Measurements from ENCODE around the gene SPRYD4.

GRCh38 chr12:56520506-56520905 lies 52.1 kb downstream of the SPRYD4 start:
- TF ChIP-seq GLIS3 (CRISPR knock-in tag; IDR thresholded peaks at IDR 0.05) (no peak), ZFP30 (CRISPR knock-in tag; IDR thresholded peaks at IDR 0.05) (no peak), TCF4 (CRISPR knock-in tag; IDR thresholded peaks at IDR 0.05; ENCODE audit: borderline replicate concordance) (no peak), OSR1 (CRISPR knock-in tag; IDR thresholded peaks at IDR 0.05) (no peak), ZFP3 (CRISPR knock-in tag; IDR thresholded peaks at IDR 0.05) (no peak), POU6F1 (CRISPR knock-in tag; IDR thresholded peaks at IDR 0.05; ENCODE audit: borderline replicate concordance, low read depth) (no peak), TOX (CRISPR knock-in tag; IDR thresholded peaks at IDR 0.05; ENCODE audit: borderline replicate concordance) (no peak), ARNTL (CRISPR knock-in tag; IDR thresholded peaks at IDR 0.05; ENCODE audit: borderline replicate concordance, low read depth) (no peak), CSDC2 (CRISPR knock-in tag; IDR thresholded peaks at IDR 0.05) (no peak), RARB (CRISPR knock-in tag; IDR thresholded peaks at IDR 0.05) (no peak), ESRRG (CRISPR knock-in tag; IDR thresholded peaks at IDR 0.05) (no peak)
- TF ChIP-seq, protein P1, sequence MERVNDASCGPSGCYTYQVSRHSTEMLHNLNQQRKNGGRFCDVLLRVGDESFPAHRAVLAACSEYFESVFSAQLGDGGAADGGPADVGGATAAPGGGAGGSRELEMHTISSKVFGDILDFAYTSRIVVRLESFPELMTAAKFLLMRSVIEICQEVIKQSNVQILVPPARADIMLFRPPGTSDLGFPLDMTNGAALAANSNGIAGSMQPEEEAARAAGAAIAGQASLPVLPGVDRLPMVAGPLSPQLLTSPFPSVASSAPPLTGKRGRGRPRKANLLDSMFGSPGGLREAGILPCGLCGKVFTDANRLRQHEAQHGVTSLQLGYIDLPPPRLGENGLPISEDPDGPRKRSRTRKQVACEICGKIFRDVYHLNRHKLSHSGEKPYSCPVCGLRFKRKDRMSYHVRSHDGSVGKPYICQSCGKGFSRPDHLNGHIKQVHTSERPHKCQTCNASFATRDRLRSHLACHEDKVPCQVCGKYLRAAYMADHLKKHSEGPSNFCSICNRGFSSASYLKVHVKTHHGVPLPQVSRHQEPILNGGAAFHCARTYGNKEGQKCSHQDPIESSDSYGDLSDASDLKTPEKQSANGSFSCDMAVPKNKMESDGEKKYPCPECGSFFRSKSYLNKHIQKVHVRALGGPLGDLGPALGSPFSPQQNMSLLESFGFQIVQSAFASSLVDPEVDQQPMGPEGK (CRISPR knock-in tag; IDR thresholded peaks at IDR 0.05; ENCODE audit: borderline replicate concordance) = no peak
- TF ChIP-seq, protein P2, sequence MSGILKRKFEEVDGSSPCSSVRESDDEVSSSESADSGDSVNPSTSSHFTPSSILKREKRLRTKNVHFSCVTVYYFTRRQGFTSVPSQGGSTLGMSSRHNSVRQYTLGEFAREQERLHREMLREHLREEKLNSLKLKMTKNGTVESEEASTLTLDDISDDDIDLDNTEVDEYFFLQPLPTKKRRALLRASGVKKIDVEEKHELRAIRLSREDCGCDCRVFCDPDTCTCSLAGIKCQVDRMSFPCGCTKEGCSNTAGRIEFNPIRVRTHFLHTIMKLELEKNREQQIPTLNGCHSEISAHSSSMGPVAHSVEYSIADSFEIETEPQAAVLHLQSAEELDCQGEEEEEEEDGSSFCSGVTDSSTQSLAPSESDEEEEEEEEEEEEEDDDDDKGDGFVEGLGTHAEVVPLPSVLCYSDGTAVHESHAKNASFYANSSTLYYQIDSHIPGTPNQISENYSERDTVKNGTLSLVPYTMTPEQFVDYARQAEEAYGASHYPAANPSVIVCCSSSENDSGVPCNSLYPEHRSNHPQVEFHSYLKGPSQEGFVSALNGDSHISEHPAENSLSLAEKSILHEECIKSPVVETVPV (CRISPR knock-in tag; IDR thresholded peaks at IDR 0.05) = no peak
- TF ChIP-seq, protein P3, sequence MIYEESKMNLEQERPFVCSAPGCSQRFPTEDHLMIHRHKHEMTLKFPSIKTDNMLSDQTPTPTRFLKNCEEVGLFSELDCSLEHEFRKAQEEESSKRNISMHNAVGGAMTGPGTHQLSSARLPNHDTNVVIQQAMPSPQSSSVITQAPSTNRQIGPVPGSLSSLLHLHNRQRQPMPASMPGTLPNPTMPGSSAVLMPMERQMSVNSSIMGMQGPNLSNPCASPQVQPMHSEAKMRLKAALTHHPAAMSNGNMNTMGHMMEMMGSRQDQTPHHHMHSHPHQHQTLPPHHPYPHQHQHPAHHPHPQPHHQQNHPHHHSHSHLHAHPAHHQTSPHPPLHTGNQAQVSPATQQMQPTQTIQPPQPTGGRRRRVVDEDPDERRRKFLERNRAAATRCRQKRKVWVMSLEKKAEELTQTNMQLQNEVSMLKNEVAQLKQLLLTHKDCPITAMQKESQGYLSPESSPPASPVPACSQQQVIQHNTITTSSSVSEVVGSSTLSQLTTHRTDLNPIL (CRISPR knock-in tag; IDR thresholded peaks at IDR 0.05; ENCODE audit: low read depth) = no peak

All from SK-N-SH treated with all-trans-retinoic acid at 6 μM for 48 hours (cell line).